ENCODE data around the gene BMP5. TPM values are rescaled to one million over a fixed set of nuclear protein-coding genes. Genes with fewer than 3 reads are reported as not detected.

BMP5 gene
- polyA plus RNA-seq, 3 donors: not detected

GRCh38 chr6:55836945-55837344, 38.4 kb downstream of the BMP5 start:
- Histone ChIP-seq H3K9me3 (replicated peaks in 1 of 2; ENCODE audit: control insufficient read depth in 1 of 2, insufficient read depth in 1 of 2, low read length in 2 of 2) (no peaks in the 10 kb centered on the region), H4K20me1 (ENCODE audit: insufficient read depth, low read length) (no peaks in the 10 kb centered on the region), H3K4me2 (replicated peaks; ENCODE audit: extremely low read depth, low read length, poor library complexity, severe bottlenecking) (no peak overlapping the region), H3K4me3 (replicated peaks in 1 of 3; ENCODE audit: low read depth in 2 of 3, low read length in 3 of 3) (no peak overlapping the region), H3K4me1 (ENCODE audit: control insufficient read depth in 1 of 2, insufficient read depth in 2 of 2, low read length in 2 of 2) (no peaks in the 10 kb centered on the region), H3K79me2 (ENCODE audit: insufficient read depth, low read length) (no peaks in the 10 kb centered on the region), H3K9ac (ENCODE audit: insufficient read depth, low read length, poor library complexity, severe bottlenecking) (no peak overlapping the region), H3K27ac (ENCODE audit: low read depth in 1 of 2, low read length in 2 of 2) (no peak overlapping the region), H3K36me3 (replicated peaks in 1 of 2; ENCODE audit: control insufficient read depth in 1 of 2, insufficient read depth in 2 of 2, low read length in 2 of 2) (no peaks in the 10 kb centered on the region), H3K27me3 (ENCODE audit: control insufficient read depth in 2 of 2, insufficient read depth in 2 of 2, low read length in 2 of 2) (no peaks in the 10 kb centered on the region), H2AFZ (ENCODE audit: insufficient read depth, low read depth, low read length, poor library complexity, severe bottlenecking) (no peak overlapping the region)
- no CpG with 5 or more reads among the region's 4 CpGs for WGBS (ENCODE audit: insufficient coverage)
- TF ChIP-seq CTCF (IDR thresholded peaks at IDR 0.05): no peak
- no peaks in the 10 kb centered on the region for H3K36me3 Mint-ChIP-seq
- intact Hi-C loops (cut with micrococcal nuclease): no loop called here
- no peaks in the 10 kb centered on the region for H3K27me3 Mint-ChIP-seq (ENCODE audit: low read depth in 3 of 3)
- no peaks in the 10 kb centered on the region for H3K4me1 Mint-ChIP-seq
- H3K27ac Mint-ChIP-seq: no peak overlapping the region
- H3K4me3 Mint-ChIP-seq: no peak overlapping the region
- H3K9me3 Mint-ChIP-seq: peaks cover 0 to 1% (median 0%) of the 10 kb centered on the region in 7 donors
- no peak for DNase-seq

GRCh38 chr6:55836481-55836880, 38.9 kb downstream of the BMP5 start:
- H3K9me3 ChIP-seq (replicated peaks in 1 of 2; ENCODE audit: control insufficient read depth in 1 of 2, insufficient read depth in 1 of 2, low read length in 2 of 2): no peaks in the 10 kb centered on the region
- no peak overlapping the region for H3K4me2 ChIP-seq (replicated peaks; ENCODE audit: extremely low read depth, low read length, poor library complexity, severe bottlenecking)
- peaks cover 0 to 2% (median 0%) of the 10 kb centered on the region in 7 donors for H3K9me3 Mint-ChIP-seq
- no peaks in the 10 kb centered on the region for H3K36me3 ChIP-seq (replicated peaks in 1 of 2; ENCODE audit: control insufficient read depth in 1 of 2, insufficient read depth in 2 of 2, low read length in 2 of 2)
- no peaks in the 10 kb centered on the region for H3K36me3 Mint-ChIP-seq
- no peak overlapping the region for H2AFZ ChIP-seq (ENCODE audit: insufficient read depth, low read depth, low read length, poor library complexity, severe bottlenecking)
- no peaks in the 10 kb centered on the region for H3K4me1 Mint-ChIP-seq
- H4K20me1 ChIP-seq (ENCODE audit: insufficient read depth, low read length): no peaks in the 10 kb centered on the region
- DNase-seq: no peak
- 64% methylated on average over 2 of the region's 3 CpGs for WGBS (ENCODE audit: insufficient coverage)
- H3K27ac ChIP-seq (ENCODE audit: low read depth in 1 of 2, low read length in 2 of 2): no peak overlapping the region
- no peaks in the 10 kb centered on the region for H3K27me3 ChIP-seq (ENCODE audit: control insufficient read depth in 2 of 2, insufficient read depth in 2 of 2, low read length in 2 of 2)
- H3K27me3 Mint-ChIP-seq (ENCODE audit: low read depth in 3 of 3): no peaks in the 10 kb centered on the region
- intact Hi-C loops (cut with micrococcal nuclease): no loop called here
- TF ChIP-seq CTCF (IDR thresholded peaks at IDR 0.05): no peak
- no peak overlapping the region for H3K9ac ChIP-seq (ENCODE audit: insufficient read depth, low read length, poor library complexity, severe bottlenecking)
- H3K79me2 ChIP-seq (ENCODE audit: insufficient read depth, low read length): no peaks in the 10 kb centered on the region
- no peak overlapping the region for H3K27ac Mint-ChIP-seq
- no peak overlapping the region for H3K4me3 Mint-ChIP-seq
- H3K4me1 ChIP-seq (ENCODE audit: control insufficient read depth in 1 of 2, insufficient read depth in 2 of 2, low read length in 2 of 2): no peaks in the 10 kb centered on the region
- no peak overlapping the region for H3K4me3 ChIP-seq (replicated peaks in 1 of 3; ENCODE audit: low read depth in 2 of 3, low read length in 3 of 3)

Measured in CD14-positive monocyte (primary cell).